GM12874 (cell line): Measurements from ENCODE around the gene CGNL1.

ENCODE experiments used
- CTCF ChIP-seq: IDR thresholded peaks from 2 replicates; pipeline ENCODE4 v1.5.1; 2011; ENCODE audit warnings: low read depth, mild to moderate bottlenecking, control low read depth, low read length, moderate library complexity; ENCODE audit not compliant: insufficient read depth

CGNL1 gene

GRCh38 chr15:57422113-57422754, 45.9 kb downstream of the CGNL1 start:
- TF ChIP-seq CTCF = no peak

DNA sequence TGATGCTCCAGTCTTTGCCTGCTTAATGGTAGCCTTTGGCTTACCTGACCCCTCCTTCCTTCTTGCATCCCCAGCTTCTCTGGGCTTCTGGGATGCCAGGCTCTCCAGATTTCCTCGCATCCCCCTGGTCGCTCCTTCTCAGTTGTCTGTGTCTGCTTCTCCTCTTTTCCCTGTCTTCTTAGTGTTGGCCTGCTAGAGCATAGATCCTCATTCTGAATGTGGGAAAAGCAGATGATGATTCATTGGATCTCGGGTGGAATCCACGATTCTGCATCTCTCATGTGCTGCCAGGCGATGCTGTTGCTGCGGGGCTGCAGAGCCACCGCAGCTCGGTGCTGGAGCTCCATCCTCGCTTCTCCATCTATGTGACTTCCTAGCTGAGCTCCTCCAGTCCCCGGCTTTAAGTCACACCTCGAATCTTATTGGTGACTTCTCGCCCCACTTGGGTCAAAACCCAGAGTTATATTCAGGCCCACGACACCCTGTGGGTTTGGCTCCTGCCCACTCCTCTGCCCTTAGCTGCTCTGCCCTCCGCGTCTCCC, 47.4 kb downstream of the CGNL1 start:
- no peak for TF ChIP-seq CTCF

DNA sequence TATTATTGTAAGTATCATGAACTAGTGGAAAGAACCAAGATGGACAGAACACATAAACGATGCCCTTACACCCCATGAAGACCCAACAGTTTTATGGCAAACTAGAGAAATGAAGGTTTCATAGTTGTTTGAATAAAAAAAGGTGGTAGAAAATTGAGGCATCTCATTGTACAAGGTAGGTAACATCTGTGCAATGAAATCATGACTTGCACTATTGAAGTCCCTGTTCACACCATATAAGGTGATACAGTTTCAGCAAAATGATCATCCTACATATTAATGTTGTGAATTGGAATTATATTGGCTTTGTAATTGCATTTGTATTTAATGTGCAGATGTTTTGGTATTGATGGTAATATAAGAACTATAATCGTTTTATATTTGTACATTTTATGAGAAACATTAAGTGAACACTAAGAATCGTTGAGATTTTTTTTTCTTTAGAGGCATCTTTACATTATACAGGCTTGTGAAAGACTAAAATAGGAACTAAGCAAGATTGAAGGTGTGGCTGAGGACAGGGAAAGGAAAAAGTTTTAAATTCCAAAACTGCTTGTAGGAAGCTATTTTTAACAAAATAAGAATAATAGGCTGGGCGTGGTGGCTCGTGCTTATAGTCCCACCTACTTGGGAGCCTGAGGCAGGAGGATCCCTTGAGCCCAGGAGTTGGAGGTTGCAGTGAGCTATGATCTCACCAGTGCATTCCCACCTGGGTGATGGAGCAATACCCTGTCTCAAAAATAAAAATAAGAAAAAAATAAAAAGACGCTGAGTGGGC, 48.5 kb downstream of the CGNL1 start:
- no peak for TF ChIP-seq CTCF

DNA sequence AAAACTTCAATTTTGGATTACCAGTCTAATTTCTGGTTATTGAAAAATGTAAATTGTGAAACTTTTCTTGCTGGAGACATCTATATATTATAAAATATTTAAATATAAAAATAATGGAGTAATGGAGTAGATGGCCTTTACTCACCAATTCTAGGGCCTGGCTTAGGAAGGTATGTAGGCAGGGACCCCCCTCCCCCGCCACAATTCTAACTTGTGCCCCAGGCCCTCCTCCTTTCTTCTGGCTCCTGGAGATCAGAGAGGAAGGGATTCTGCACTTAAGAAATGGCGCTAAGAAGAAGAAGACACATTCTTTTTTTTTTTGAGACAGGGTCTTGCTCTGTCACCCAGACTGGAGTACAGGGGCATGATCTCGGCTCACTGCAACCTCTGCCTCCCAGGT, 49.5 kb downstream of the CGNL1 start:
- no peak for TF ChIP-seq CTCF

DNA sequence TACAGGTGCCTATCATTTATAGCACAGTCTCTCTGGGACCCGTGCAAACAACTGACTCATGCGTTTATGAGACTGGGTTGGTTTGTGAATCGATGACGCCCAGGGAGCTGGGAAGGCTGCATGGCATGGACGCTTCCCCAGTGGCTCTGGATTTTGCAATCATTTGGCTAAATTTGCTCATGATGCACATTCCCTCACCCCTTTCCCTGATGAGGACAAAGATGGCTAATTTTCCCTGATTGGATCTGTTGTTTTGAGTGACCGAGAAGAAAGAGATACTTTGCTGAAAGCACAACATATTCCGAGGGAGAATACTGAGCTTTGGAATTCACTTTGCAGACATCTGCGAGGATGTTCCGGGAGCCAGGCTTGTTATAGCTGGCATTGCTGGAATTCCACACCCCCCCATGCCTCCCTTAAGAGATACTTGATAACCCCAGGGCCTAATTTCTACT, 51.1 kb downstream of the CGNL1 start:
- TF ChIP-seq CTCF = no peak

DNA sequence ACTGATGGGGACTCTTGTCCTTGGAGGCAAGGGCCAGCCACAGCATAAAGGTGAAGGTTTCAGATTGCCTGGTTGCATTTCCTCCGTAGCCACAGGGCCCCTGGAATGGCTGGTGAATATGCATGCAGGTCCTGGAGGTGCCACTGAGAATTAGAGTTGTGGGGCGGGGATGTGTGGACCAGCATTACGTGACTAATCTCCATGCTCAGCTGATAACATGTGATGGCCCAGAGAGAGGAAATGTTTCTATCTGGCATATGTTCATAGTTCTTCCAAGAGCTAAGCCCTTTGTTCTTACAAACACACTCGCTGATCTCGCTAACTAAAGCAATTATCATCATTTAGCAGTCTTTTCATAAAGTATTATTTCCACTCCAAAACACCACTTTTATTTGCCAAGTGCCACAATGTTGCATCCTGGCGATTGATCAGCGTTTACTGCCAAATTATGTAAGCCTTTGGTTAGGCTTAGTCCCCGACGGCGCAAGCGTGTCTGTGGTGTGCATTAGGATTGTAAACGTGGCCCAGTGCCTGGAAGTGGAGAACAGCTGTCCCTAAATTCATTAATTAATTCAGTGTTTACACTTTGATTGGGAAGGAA, 55.9 kb downstream of the CGNL1 start:
- TF ChIP-seq CTCF = no peak

DNA sequence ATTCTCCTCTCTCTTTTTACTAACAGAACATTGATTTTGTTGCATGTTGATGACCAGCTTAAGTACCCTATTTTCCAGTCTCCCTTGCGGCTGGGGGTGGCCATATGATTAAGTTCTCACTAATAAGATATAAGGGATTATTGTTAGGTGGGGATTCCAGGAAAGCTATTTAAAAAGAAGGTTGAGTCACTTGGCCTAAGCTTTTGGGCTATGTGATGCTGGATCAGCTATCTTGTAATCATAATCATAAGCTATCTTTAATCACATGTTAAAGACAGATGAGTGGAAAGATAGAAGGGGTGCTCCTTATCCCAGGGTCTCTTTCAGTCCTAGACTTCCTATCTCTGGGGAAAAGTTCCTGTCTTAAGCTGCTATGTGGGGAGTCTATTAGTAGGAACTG, 59.9 kb downstream of the CGNL1 start:
- TF ChIP-seq CTCF = no peak
